Activated T-helper 9 cell treated with anti-CD3 and anti-CD28 coated beads, Interleukin-2, amount 50 U/mL, for 16 hours (primary cell): ENCODE measurements around the gene ZCCHC24.
A peak's percentile ranks its signal among the peaks of the same experiment; 100 is the strongest.

Source experiments
- DNase-seq: peaks from one replicate; pipeline ENCODE4 v3.0.0-alpha.2; 2020; ENCODE audit warnings: low read depth

Gene ZCCHC24

GRCh38 chr10:79445161-79445976, at the start of gene ZCCHC24:
Gene ZCCHC24 (minus strand): TSS chr10:79445624. CDS start chr10:79445440, 184 bp downstream.
- peak; percentile 92 for DNase-seq

- no peak for DNase-seq
Measured at GRCh38 chr10:79493806-79494205, 48.4 kb upstream of the ZCCHC24 start.

GRCh38 chr10:79492839-79493238, 47.4 kb upstream of the ZCCHC24 start:
- no peak for DNase-seq

GRCh38 chr10:79492256-79492655, 46.8 kb upstream of the ZCCHC24 start:
- no peak for DNase-seq

- DNase-seq: no peak
Measured at GRCh38 chr10:79491143-79491835, 45.9 kb upstream of the ZCCHC24 start.

- no peak for DNase-seq
Measured at GRCh38 chr10:79490400-79491142, 45.1 kb upstream of the ZCCHC24 start.

GRCh38 chr10:79488870-79489269, 43.4 kb upstream of the ZCCHC24 start:
- DNase-seq: no peak

GRCh38 chr10:79488336-79488735, 42.9 kb upstream of the ZCCHC24 start:
- no peak for DNase-seq

- no peak for DNase-seq
Measured at GRCh38 chr10:79487296-79488194, 42.1 kb upstream of the ZCCHC24 start.

- no peak for DNase-seq
Measured at GRCh38 chr10:79484476-79484875, 39.1 kb upstream of the ZCCHC24 start.

- DNase-seq: no peak
Measured at GRCh38 chr10:79483948-79484347, 38.5 kb upstream of the ZCCHC24 start.

- DNase-seq: no peak
Measured at GRCh38 chr10:79483299-79483698, 37.9 kb upstream of the ZCCHC24 start.

GRCh38 chr10:79482741-79483140, 37.3 kb upstream of the ZCCHC24 start:
- DNase-seq: no peak

GRCh38 chr10:79482304-79482703, 36.9 kb upstream of the ZCCHC24 start:
- no peak for DNase-seq

- no peak for DNase-seq
Measured at GRCh38 chr10:79479283-79479909, 34.0 kb upstream of the ZCCHC24 start.

- DNase-seq: no peak
Measured at GRCh38 chr10:79477456-79477855, 32.0 kb upstream of the ZCCHC24 start.

GRCh38 chr10:79476645-79477044, 31.2 kb upstream of the ZCCHC24 start:
- DNase-seq: no peak

- DNase-seq: no peak
Measured at GRCh38 chr10:79475877-79476276, 30.5 kb upstream of the ZCCHC24 start.

GRCh38 chr10:79475119-79475653, 29.8 kb upstream of the ZCCHC24 start:
- no peak for DNase-seq

- DNase-seq: no peak
Measured at GRCh38 chr10:79473496-79474095, 28.2 kb upstream of the ZCCHC24 start.
